ENCODE data around the gene GPR153. TPM values are rescaled to one million over a fixed set of nuclear protein-coding genes. Genes with fewer than 3 reads are reported as not detected.

Gene GPR153
- total RNA-seq, 1 experiment from 2014 or later, result 3.2 TPM

- POLR2A ChIA-PET, result no interaction called here
- no peaks in the 10 kb centered on the region for H3K9me3 ChIP-seq
- H3K36me3 Mint-ChIP-seq (ENCODE audit: insufficient read depth, unreplicated experiment), result peaks cover 5% of the 10 kb centered on the region
- no TSS peak for BruUV-seq (replicated peaks)
- CTCF ChIA-PET, result interaction anchor here (0.6 to 1.0 kb wide), 4 partner anchors 12 to 201 kb away, joined by 3 to 4 read pairs (median 4); no protein-coding TSS in a partner anchor
- H3K36me3 ChIP-seq (ENCODE audit: control insufficient read depth, insufficient read depth, low read length), result no peaks in the 10 kb centered on the region
- intact Hi-C loops (cut with micrococcal nuclease; ENCODE audit: unreplicated experiment), result loop anchor here (5.0 kb wide), 1 partner anchor 243 kb away; the partner anchor contains the start of gene PLEKHG5
- no peak overlapping the region for H3K4me3 ChIP-seq (ENCODE audit: low read depth, low read length)
- H3K4me3 Mint-ChIP-seq (ENCODE audit: unreplicated experiment), result no peak overlapping the region
- H3K4me1 Mint-ChIP-seq (ENCODE audit: low read depth, unreplicated experiment), result no peaks in the 10 kb centered on the region
- no peak for TF ChIP-seq CTCF (IDR thresholded peaks at IDR 0.05; ENCODE audit: insufficient read depth in 1 of 2, low read depth in 1 of 2, low read length in 1 of 2, severe bottlenecking in 1 of 2, unreplicated experiment in 1 of 2)
- peaks cover 3% of the 10 kb centered on the region for H3K27me3 Mint-ChIP-seq (ENCODE audit: insufficient read depth, unreplicated experiment)
- 0 out of 2 replicates have a peak, but pooled peaks cover 10% of the 10 kb centered on the region for H3K4me1 ChIP-seq
- H3K9me3 Mint-ChIP-seq (ENCODE audit: unreplicated experiment), result no peaks in the 10 kb centered on the region
- no peaks in the 10 kb centered on the region for H3K27me3 ChIP-seq (replicated peaks; ENCODE audit: control insufficient read depth, insufficient read depth, low read length)
- no peak for DNase-seq
- no peak overlapping the region for H3K27ac Mint-ChIP-seq (ENCODE audit: unreplicated experiment)
Observed at GRCh38 chr1:6248932-6249738, 11.8 kb downstream of the GPR153 start.

GRCh38 chr1:6248161-6248776 lies 12.6 kb downstream of the GPR153 start:
- DNase-seq, result no peak
- CTCF ChIA-PET, result interaction anchor here (0.7 to 1.0 kb wide), 4 partner anchors 13 to 202 kb away, joined by 3 to 4 read pairs (median 4); partner anchors contain the start of gene GPR153
- Histone ChIP-seq H3K27me3 (replicated peaks; ENCODE audit: control insufficient read depth, insufficient read depth, low read length) (no peaks in the 10 kb centered on the region), H3K36me3 (ENCODE audit: control insufficient read depth, insufficient read depth, low read length) (no peaks in the 10 kb centered on the region), H3K9me3 (no peaks in the 10 kb centered on the region), H3K4me3 (ENCODE audit: low read depth, low read length) (no peak overlapping the region), H3K4me1 (0 out of 2 replicates have a peak, but pooled peaks cover 10% of the 10 kb centered on the region)
- H3K36me3 Mint-ChIP-seq (ENCODE audit: insufficient read depth, unreplicated experiment), result peaks cover 5% of the 10 kb centered on the region
- no peak for TF ChIP-seq CTCF (IDR thresholded peaks at IDR 0.05; ENCODE audit: insufficient read depth in 1 of 2, low read depth in 1 of 2, low read length in 1 of 2, severe bottlenecking in 1 of 2, unreplicated experiment in 1 of 2)
- no peak overlapping the region for H3K27ac Mint-ChIP-seq (ENCODE audit: unreplicated experiment)
- no peaks in the 10 kb centered on the region for H3K4me1 Mint-ChIP-seq (ENCODE audit: low read depth, unreplicated experiment)
- BruUV-seq (replicated peaks), result no TSS peak
- H3K4me3 Mint-ChIP-seq (ENCODE audit: unreplicated experiment), result peak overlapping the region; percentile 9
- no peaks in the 10 kb centered on the region for H3K9me3 Mint-ChIP-seq (ENCODE audit: unreplicated experiment)
- H3K27me3 Mint-ChIP-seq (ENCODE audit: insufficient read depth, unreplicated experiment), result peaks cover 3% of the 10 kb centered on the region
- POLR2A ChIA-PET, result no interaction called here
- intact Hi-C loops (cut with micrococcal nuclease; ENCODE audit: unreplicated experiment), result loop anchor here (5.0 kb wide), 1 partner anchor 244 kb away; the partner anchor contains the start of gene PLEKHG5

DNA sequence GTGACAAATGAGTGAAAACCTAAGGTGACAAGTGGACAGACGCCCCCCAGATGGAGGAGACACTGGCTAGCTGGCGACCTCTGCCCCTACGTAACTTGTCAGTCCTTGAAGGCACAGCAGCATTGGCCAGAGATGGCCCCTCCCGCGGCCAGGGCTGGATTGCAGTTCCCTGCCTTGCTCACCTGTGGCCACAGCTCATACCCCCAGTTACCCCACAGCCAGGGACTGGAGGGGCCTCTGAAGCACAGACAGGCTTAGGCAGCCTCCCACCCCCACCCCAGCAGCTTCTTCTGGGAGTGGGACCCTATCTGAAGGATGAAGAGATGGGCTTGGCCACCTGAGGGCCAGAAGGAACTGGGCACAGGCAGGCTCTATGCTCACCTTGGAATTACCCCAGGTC lies 13.2 kb downstream of the GPR153 start:
- no peak for TF ChIP-seq CTCF (IDR thresholded peaks at IDR 0.05; ENCODE audit: insufficient read depth in 1 of 2, low read depth in 1 of 2, low read length in 1 of 2, severe bottlenecking in 1 of 2, unreplicated experiment in 1 of 2)

More for the DNA sequence above, 13.2 kb downstream of the GPR153 start:
- BruUV-seq (replicated peaks), result no TSS peak
- POLR2A ChIA-PET, result no interaction called here
- H3K4me1 Mint-ChIP-seq (ENCODE audit: low read depth, unreplicated experiment), result no peaks in the 10 kb centered on the region
- Histone ChIP-seq H3K4me3 (ENCODE audit: low read depth, low read length) (no peak overlapping the region), H3K36me3 (ENCODE audit: control insufficient read depth, insufficient read depth, low read length) (no peaks in the 10 kb centered on the region), H3K9me3 (no peaks in the 10 kb centered on the region), H3K27me3 (replicated peaks; ENCODE audit: control insufficient read depth, insufficient read depth, low read length) (no peaks in the 10 kb centered on the region), H3K4me1 (0 out of 2 replicates have a peak, but pooled peaks cover 10% of the 10 kb centered on the region)
- no peaks in the 10 kb centered on the region for H3K9me3 Mint-ChIP-seq (ENCODE audit: unreplicated experiment)
- H3K27me3 Mint-ChIP-seq (ENCODE audit: insufficient read depth, unreplicated experiment), result peaks cover 3% of the 10 kb centered on the region
- H3K27ac Mint-ChIP-seq (ENCODE audit: unreplicated experiment), result no peak overlapping the region
- no peak overlapping the region for H3K4me3 Mint-ChIP-seq (ENCODE audit: unreplicated experiment)
- H3K36me3 Mint-ChIP-seq (ENCODE audit: insufficient read depth, unreplicated experiment), result peaks cover 5% of the 10 kb centered on the region
- intact Hi-C loops (cut with micrococcal nuclease; ENCODE audit: unreplicated experiment), result loop anchor here (2.0 to 5.0 kb wide), 2 partner anchors 95 to 245 kb away; partner anchors contain the start of gene PLEKHG5
- CTCF ChIA-PET, result interaction anchor here (0.5 to 1.5 kb wide), 6 partner anchors 13 to 908 kb away, joined by 3 to 5 read pairs (median 4); partner anchors contain the start of gene GPR153
- DNase-seq, result no peak

All from Caco-2 (cell line).